Neural crest cell (in vitro differentiated cells): ENCODE data around the gene SLA2. TPM values are rescaled to one million over a fixed set of nuclear protein-coding genes. Genes with fewer than 3 reads are reported as not detected.

Experiments
- DNase-seq: peaks from one replicate; pipeline ENCODE4 v3.0.0; 2021; ENCODE audit warnings: low read depth, mixed read lengths, low spot score
- H3K27ac Mint-ChIP-seq: one replicate; pipeline ENCODE4 v1.8.0; 2021; ENCODE audit warnings: mild to moderate bottlenecking, mixed read lengths; ENCODE audit not compliant: unreplicated experiment
- H3K27me3 Mint-ChIP-seq: 2 replicates; pipeline ENCODE4 v1.8.0; 2021; ENCODE audit warnings: low read depth, mild to moderate bottlenecking, mixed read lengths
- H3K36me3 Mint-ChIP-seq: 2 replicates; pipeline ENCODE4 v1.8.0; 2021; ENCODE audit warnings: low read depth, mild to moderate bottlenecking, mixed read lengths
- H3K4me1 Mint-ChIP-seq: 2 replicates; pipeline ENCODE4 v1.8.0; 2021; ENCODE audit warnings: mixed read lengths
- H3K4me3 Mint-ChIP-seq: one replicate; pipeline ENCODE4 v1.8.0; 2021; ENCODE audit warnings: mild to moderate bottlenecking, mixed read lengths
- H3K9me3 Mint-ChIP-seq: 2 replicates; pipeline ENCODE4 v1.8.0; 2021; ENCODE audit warnings: mixed read lengths
- CTCF ChIP-seq: fragments of 200-600 bp; sonication (generic); conservative IDR thresholded peaks from 2 replicates; pipeline ENCODE4 v1.5.0; 2021; ENCODE audit warnings: antibody characterized with exemption, mild to moderate bottlenecking
- total RNA-seq: library from RNA; stranded (reverse); gene quantifications from 2 replicates; pipeline ENCODE4 v1.2.1, GENCODE V29; 2021

Gene SLA2
- total RNA-seq, 1 donor from 2014 or later = 0.16 TPM

- no peaks in the 10 kb centered on the region for H3K27me3 Mint-ChIP-seq
- H3K9me3 Mint-ChIP-seq = no peaks in the 10 kb centered on the region
- peaks cover 4% of the 10 kb centered on the region for H3K36me3 Mint-ChIP-seq
- DNase-seq = no peak
- no peak overlapping the region for H3K4me3 Mint-ChIP-seq
- H3K27ac Mint-ChIP-seq = peak overlapping the region; percentile 67
- no peak for TF ChIP-seq CTCF
- H3K4me1 Mint-ChIP-seq = no peaks in the 10 kb centered on the region
These were observed 9.0 kb upstream of the SLA2 start for GRCh38 chr20:36655004-36655403.

- Mint-ChIP-seq H3K27me3 (no peaks in the 10 kb centered on the region), H3K9me3 (no peaks in the 10 kb centered on the region), H3K4me3 (no peak overlapping the region), H3K4me1 (no peaks in the 10 kb centered on the region), H3K27ac (peak overlapping the region; percentile 8), H3K36me3 (peaks cover 4% of the 10 kb centered on the region)
- DNase-seq = no peak
- no peak for TF ChIP-seq CTCF
These were observed 8.5 kb upstream of the SLA2 start for GRCh38 chr20:36654506-36654905.

- Mint-ChIP-seq H3K4me3 (no peak overlapping the region), H3K27ac (peak overlapping the region; percentile 1), H3K9me3 (no peaks in the 10 kb centered on the region), H3K36me3 (peaks cover 4% of the 10 kb centered on the region), H3K27me3 (no peaks in the 10 kb centered on the region), H3K4me1 (no peaks in the 10 kb centered on the region)
- DNase-seq = no peak
- no peak for TF ChIP-seq CTCF
These were observed 7.5 kb upstream of the SLA2 start for GRCh38 chr20:36653456-36653855.

- H3K36me3 Mint-ChIP-seq = peaks cover 4% of the 10 kb centered on the region
- no peak for TF ChIP-seq CTCF
- H3K27ac Mint-ChIP-seq = no peak overlapping the region
- DNase-seq = no peak
- H3K4me1 Mint-ChIP-seq = peaks cover 8% of the 10 kb centered on the region
- no peaks in the 10 kb centered on the region for H3K9me3 Mint-ChIP-seq
- H3K4me3 Mint-ChIP-seq = no peak overlapping the region
- no peaks in the 10 kb centered on the region for H3K27me3 Mint-ChIP-seq
These were observed 1.5 kb upstream of the SLA2 start for GRCh38 chr20:36647196-36648121.

GRCh38 chr20:36646678-36647077 lies 682 bp upstream of the SLA2 start:
- Mint-ChIP-seq H3K27me3 (no peaks in the 10 kb centered on the region), H3K27ac (no peak overlapping the region)

More at GRCh38 chr20:36646678-36647077, 682 bp upstream of the SLA2 start:
- H3K4me1 Mint-ChIP-seq = peaks cover 8% of the 10 kb centered on the region
- no peaks in the 10 kb centered on the region for H3K9me3 Mint-ChIP-seq
- peaks cover 4% of the 10 kb centered on the region for H3K36me3 Mint-ChIP-seq
- H3K4me3 Mint-ChIP-seq = no peak overlapping the region
- no peak for DNase-seq
- no peak for TF ChIP-seq CTCF
